Endodermal cell (in vitro differentiated cells): Measurements from ENCODE around the gene BLACAT1. TPM values are rescaled to one million over a fixed set of nuclear protein-coding genes. Genes with fewer than 3 reads are reported as not detected.

ENCODE experiments used
- DNase-seq: peaks from one replicate; pipeline ENCODE4 v3.0.0-alpha.2; 2017
- H3K27ac ChIP-seq: 2 replicates; pipeline ENCODE4 v1.5.1; 2013; ENCODE audit warnings: mild to moderate bottlenecking, low read depth, low read length, moderate library complexity
- H3K27me3 ChIP-seq: 2 replicates; pipeline ENCODE4 v1.6.1; 2013; ENCODE audit warnings: mild to moderate bottlenecking, low read length, moderate library complexity; ENCODE audit not compliant: insufficient read depth, control insufficient read depth, poor library complexity, severe bottlenecking
- H3K36me3 ChIP-seq: 2 replicates; pipeline ENCODE4 v1.7.0; 2013; ENCODE audit warnings: mild to moderate bottlenecking, low read length, moderate library complexity; ENCODE audit not compliant: control insufficient read depth, insufficient read depth
- H3K4me1 ChIP-seq: one replicate; pipeline ENCODE4 v1.7.0; 2013; ENCODE audit warnings: low read length; ENCODE audit not compliant: control insufficient read depth, insufficient read depth
- H3K4me3 ChIP-seq: 2 replicates; pipeline ENCODE4 v1.5.1; 2013; ENCODE audit warnings: mild to moderate bottlenecking, low read length, moderate library complexity
- H3K9ac ChIP-seq: 2 replicates; pipeline ENCODE4 v1.6.1; 2013; ENCODE audit warnings: mild to moderate bottlenecking, low read length, moderate library complexity; ENCODE audit not compliant: poor library complexity, severe bottlenecking; ENCODE audit errors: extremely low read depth
- H3K9me3 ChIP-seq: 2 replicates; pipeline ENCODE4 v1.6.1; 2013; ENCODE audit warnings: mild to moderate bottlenecking, low read length, moderate library complexity; ENCODE audit not compliant: control insufficient read depth
- H3K27ac Mint-ChIP-seq: 2 replicates; pipeline ENCODE4 v1.8.0; 2020; ENCODE audit warnings: mixed read lengths
- H3K27me3 Mint-ChIP-seq: 2 replicates; pipeline ENCODE4 v1.8.0; 2021; ENCODE audit warnings: mild to moderate bottlenecking, mixed read lengths; ENCODE audit not compliant: insufficient read depth
- H3K36me3 Mint-ChIP-seq: 2 replicates; pipeline ENCODE4 v1.8.0; 2020; ENCODE audit warnings: low read depth, mixed read lengths
- H3K4me1 Mint-ChIP-seq: 2 replicates; pipeline ENCODE4 v1.8.0; 2020; ENCODE audit warnings: mixed read lengths
- H3K4me3 Mint-ChIP-seq: 2 replicates; pipeline ENCODE4 v1.8.0; 2020; ENCODE audit warnings: mild to moderate bottlenecking, moderate library complexity, mixed read lengths
- H3K9me3 Mint-ChIP-seq: 2 replicates; pipeline ENCODE4 v1.8.0; 2020; ENCODE audit warnings: mild to moderate bottlenecking, mixed read lengths
- CTCF ChIP-seq: fragments of 200-600 bp; sonication (generic); conservative IDR thresholded peaks from 2 replicates; pipeline ENCODE4 v1.5.0; 2021; ENCODE audit warnings: antibody characterized with exemption, mild to moderate bottlenecking
- WGBS, 2 experiments: methylation state at CpG; one replicate each; pipeline versions ENCODE4 v1.1.5 to v1.1.7; 2013; ENCODE audit warnings: missing lambda C conversion rate in 2 of 2, mixed read lengths in 1 of 2; ENCODE audit not compliant: insufficient coverage in 1 of 2, insufficient read length in 1 of 2; 5-methylcytosine and 5-hydroxymethylcytosine counted together
- total RNA-seq, 2 donors: library from RNA; stranded (reverse); fragmentation: NEBNext Ultra II Directional in 1 of 2; extraction: Animal tissue kit (Norgen Biotek cat#: 25700) in 1 of 2; gene quantifications; 2 replicates in 1 of 2; 3 replicates in 1 of 2; pipeline ENCODE4 v1.2.1, GENCODE V29; 2021

BLACAT1 gene
- total RNA-seq, 2 donors from 2014 or later = 7.4 to 7.6 TPM

GRCh38 chr1:205432116-205432515, 23.7 kb downstream of the BLACAT1 start:
- H3K9me3 Mint-ChIP-seq = no peaks in the 10 kb centered on the region
- no peak overlapping the region for H3K9ac ChIP-seq
- no peak overlapping the region for H3K4me3 ChIP-seq
- WGBS, 2 experiments = 74% methylated on average over 2 of the region's 2 CpGs; no CpG with 5 or more reads in 1 of the 2 experiments
- DNase-seq = no peak
- no peaks in the 10 kb centered on the region for H3K4me1 ChIP-seq
- H3K27me3 ChIP-seq = no peaks in the 10 kb centered on the region
- H3K27ac ChIP-seq = no peak overlapping the region
- TF ChIP-seq CTCF = no peak
- no peak overlapping the region for H3K4me3 Mint-ChIP-seq
- peaks cover 49% of the 10 kb centered on the region for H3K27me3 Mint-ChIP-seq
- H3K36me3 ChIP-seq = no peaks in the 10 kb centered on the region
- peaks cover 8% of the 10 kb centered on the region for H3K4me1 Mint-ChIP-seq
- no peaks in the 10 kb centered on the region for H3K9me3 ChIP-seq
- no peaks in the 10 kb centered on the region for H3K36me3 Mint-ChIP-seq
- H3K27ac Mint-ChIP-seq = no peak overlapping the region

- Mint-ChIP-seq H3K27ac (no peak overlapping the region), H3K36me3 (no peaks in the 10 kb centered on the region), H3K4me1 (peaks cover 8% of the 10 kb centered on the region), H3K27me3 (peaks cover 47% of the 10 kb centered on the region), H3K4me3 (peak overlapping the region; percentile 76), H3K9me3 (no peaks in the 10 kb centered on the region)
- Histone ChIP-seq H3K9me3 (no peaks in the 10 kb centered on the region), H3K4me3 (peak overlapping the region; percentile 82), H3K27ac (no peak overlapping the region), H3K27me3 (no peaks in the 10 kb centered on the region), H3K9ac (peak overlapping the region; percentile 16), H3K4me1 (no peaks in the 10 kb centered on the region), H3K36me3 (no peaks in the 10 kb centered on the region)
- peak; percentile 94 for DNase-seq
- WGBS, 2 experiments = 18 to 57% methylated on average over 8 to 30 of the region's 32 CpGs
- peak; percentile 99 for TF ChIP-seq CTCF
Measured at GRCh38 chr1:205430696-205431305, 25.0 kb downstream of the BLACAT1 start.

- Mint-ChIP-seq H3K4me1 (peaks cover 8% of the 10 kb centered on the region), H3K36me3 (no peaks in the 10 kb centered on the region), H3K27me3 (peaks cover 44% of the 10 kb centered on the region), H3K27ac (no peak overlapping the region), H3K4me3 (peak overlapping the region; percentile 76), H3K9me3 (no peaks in the 10 kb centered on the region)
- Histone ChIP-seq H3K27me3 (no peaks in the 10 kb centered on the region), H3K9me3 (no peaks in the 10 kb centered on the region), H3K27ac (no peak overlapping the region), H3K4me1 (no peaks in the 10 kb centered on the region), H3K4me3 (peak overlapping the region; percentile 82), H3K9ac (no peak overlapping the region), H3K36me3 (no peaks in the 10 kb centered on the region)
- 77 to 90% methylated on average over 15 to 29 of the region's 29 CpGs for WGBS, 2 experiments
- DNase-seq = peak; percentile 58
- TF ChIP-seq CTCF = no peak
Measured at GRCh38 chr1:205429762-205430695, 25.8 kb downstream of the BLACAT1 start.
